HCT116 (cell line): ENCODE results near the gene HAPLN2. TPM values are rescaled to one million over a fixed set of nuclear protein-coding genes. Genes with fewer than 3 reads are reported as not detected.

Experiments used
- ATAC-seq: fragments of 200-7000 bp; cut with Tn5 transposase; 2 replicates; pipeline ENCODE4 v1.9.1; 2020; ENCODE audit warnings: mild to moderate bottlenecking, moderate library complexity
- BruUV-seq: library from RNA; stranded (reverse); fragments of 400-500 nt; replicated peaks from 2 replicates; lab custom pipeline; 2021; lab: Mats Ljungman, UMichigan
- CTCF ChIA-PET: fragments of 300-600 bp; sonication (Branson Sonifier 250); formaldehyde crosslinking; loops from one replicate; lab custom pipeline; 2021; ENCODE audit warnings: antibody characterized with exemption; lab: Charles Lee
- POLR2A ChIA-PET: fragments of 300-600, 350-600 bp; sonication (Branson Sonifier 250); formaldehyde crosslinking; loops from one replicate; lab custom pipeline; 2021; ENCODE audit warnings: antibody characterized with exemption; lab: Charles Lee
- RAD21 ChIA-PET, 2 experiments: fragments of 300-600 bp; sonication (Branson Sonifier 250); formaldehyde crosslinking; loops; one replicate each; lab custom pipeline; 2023; ENCODE audit warnings: low total read pairs in 2 of 2; ENCODE audit not compliant: uncharacterized antibody in 2 of 2, unreplicated experiment in 2 of 2, low non-redundant PET in 1 of 2; lab: Charles Lee
- DNase-seq: peaks from one replicate; pipeline ENCODE4 v3.0.0-alpha.2; 2010; ENCODE audit warnings: low read depth, low spot score
- H2AFZ ChIP-seq: fragments of 200-600 bp; shearing (Covaris generic), sonication (generic); 2 replicates; pipeline ENCODE4 v1.6.1; 2017; ENCODE audit warnings: low read depth, mixed run types, mixed read lengths, antibody characterized with exemption, low read length; ENCODE audit not compliant: poor library complexity, severe bottlenecking
- H3K27ac ChIP-seq: 2 replicates; pipeline ENCODE4 v1.5.1; 2012; ENCODE audit warnings: low read depth, low read length
- H3K27me3 ChIP-seq: fragments of 200-600 bp; sonication (generic); 2 replicates; pipeline ENCODE4 v1.6.1; 2016; ENCODE audit warnings: mixed run types, low read length, mixed read lengths; ENCODE audit not compliant: insufficient read depth
- H3K36me3 ChIP-seq, 2 experiments: fragments of 200-500 bp in 1 of 2; fragments of 200-600 bp in 1 of 2; sonication (Bioruptor generic) in 1 of 2; sonication (generic) in 1 of 2; 2 replicates each; pipeline versions ENCODE4 v1.5.1 to v1.6.1; 2014 to 2016; ENCODE audit warnings: low read length in 2 of 2, inconsistent platforms in 1 of 2, mixed read lengths in 1 of 2, mixed run types in 1 of 2; ENCODE audit not compliant: insufficient read depth in 2 of 2, control insufficient read depth in 1 of 2
- H3K4me1 ChIP-seq, 2 experiments: fragments of 200-600 bp in 1 of 2; sonication (generic) in 1 of 2; 2 replicates each; pipeline versions ENCODE4 v1.5.1 to v1.6.1; 2012 to 2017; ENCODE audit warnings: low read length in 2 of 2, inconsistent platforms in 1 of 2, mild to moderate bottlenecking in 1 of 2, mixed read lengths in 1 of 2, mixed run types in 1 of 2, moderate library complexity in 1 of 2; ENCODE audit not compliant: insufficient read depth in 2 of 2, control insufficient read depth in 1 of 2
- H3K4me2 ChIP-seq: fragments of 200-600 bp; sonication (generic); 2 replicates; pipeline ENCODE4 v1.6.1; 2017; ENCODE audit warnings: mixed run types, low read length, mixed read lengths
- H3K4me3 ChIP-seq, 2 experiments: fragments of 200-600 bp in 1 of 2; sonication (generic) in 1 of 2; replicated peaks in 1 of 2; 2 replicates each; pipeline ENCODE4 v1.5.1; 2011 to 2016; ENCODE audit warnings: low read length in 2 of 2, control low read depth in 1 of 2, low read depth in 1 of 2, mild to moderate bottlenecking in 1 of 2, mixed read lengths in 1 of 2, mixed run types in 1 of 2
- H3K79me2 ChIP-seq: fragments of 200-600 bp; sonication (generic); 2 replicates; pipeline ENCODE4 v1.6.1; 2017; ENCODE audit warnings: mild to moderate bottlenecking, mixed run types, low read length, moderate library complexity, mixed read lengths; ENCODE audit not compliant: insufficient read depth
- H3K9ac ChIP-seq: fragments of 200-600 bp; sonication (generic); 2 replicates; pipeline ENCODE4 v1.6.1; 2016; ENCODE audit warnings: low read length, mixed read lengths
- H3K9me2 ChIP-seq: fragments of 200-600 bp; sonication (generic), shearing (Covaris generic); 2 replicates; pipeline ENCODE4 v1.6.1; 2017; ENCODE audit warnings: mixed run types, mild to moderate bottlenecking, moderate library complexity; ENCODE audit not compliant: insufficient read depth
- H3K9me3 ChIP-seq, 2 experiments: fragments of 200-500 bp in 1 of 2; fragments of 200-600 bp in 1 of 2; sonication (Bioruptor generic) in 1 of 2; sonication (generic) in 1 of 2; 2 replicates each; pipeline ENCODE4 v1.6.1; 2014 to 2017; ENCODE audit warnings: low read length in 2 of 2, mixed read lengths in 2 of 2, inconsistent platforms in 1 of 2, low read depth in 1 of 2, mild to moderate bottlenecking in 1 of 2, mixed run types in 1 of 2, moderate library complexity in 1 of 2; ENCODE audit not compliant: control insufficient read depth in 1 of 2, insufficient read depth in 1 of 2
- H4K20me1 ChIP-seq: fragments of 200-600 bp; sonication (generic), shearing (Covaris generic); 2 replicates; pipeline ENCODE4 v1.6.1; 2017; ENCODE audit warnings: mixed run types, mild to moderate bottlenecking, moderate library complexity; ENCODE audit not compliant: insufficient read depth
- CBX3 ChIP-seq: IDR thresholded peaks from 2 replicates; pipeline ENCODE4 v1.6.1; 2012; ENCODE audit warnings: low read depth
- CEBPB ChIP-seq: IDR thresholded peaks from 2 replicates; pipeline ENCODE4 v1.6.1; 2012; ENCODE audit warnings: low read depth
- EGR1 ChIP-seq: IDR thresholded peaks from 2 replicates; pipeline ENCODE4 v1.6.1; 2012; ENCODE audit warnings: low read depth
- FOSL1 ChIP-seq: IDR thresholded peaks from 2 replicates; pipeline ENCODE4 v1.6.1; 2012; ENCODE audit warnings: low read depth
- JUND ChIP-seq: IDR thresholded peaks from 2 replicates; pipeline ENCODE4 v1.6.1; 2012
- RAD21 ChIP-seq: IDR thresholded peaks from 2 replicates; pipeline ENCODE4 v1.6.1; 2012; ENCODE audit warnings: low read depth, mild to moderate bottlenecking
- SP1 ChIP-seq: IDR thresholded peaks from 2 replicates; pipeline ENCODE4 v1.6.1; 2012; ENCODE audit warnings: low read depth
- ZFX ChIP-seq: fragments of 450-650 bp; IDR thresholded peaks from 2 replicates; pipeline ENCODE4 v1.6.1; 2017
- intact Hi-C: fragments of 100-400 bp; cut with micrococcal nuclease; formaldehyde crosslinking; loops from 2 replicates; pipeline ENCODE4 v1.10.0; 2022
- total RNA-seq: library from RNA; stranded (reverse); gene quantifications from one replicate; pipeline ENCODE4 v1.2.1, GENCODE V29; 2021; ENCODE audit not compliant: unreplicated experiment
- TF ChIP-seq, protein P1 (sequence below), 3 experiments: fragments of 200-600 bp in 1 of 3; sonication (generic) in 1 of 3; IDR thresholded peaks in 2 of 3; conservative IDR thresholded peaks in 1 of 3; 2 replicates each; pipeline ENCODE4 v1.5.1; 2012 to 2017; ENCODE audit warnings: low read depth in 2 of 3, low read length in 2 of 3, antibody characterized with exemption in 1 of 3, borderline replicate concordance in 1 of 3, control low read depth in 1 of 3, mild to moderate bottlenecking in 1 of 3, mixed read lengths in 1 of 3, mixed run types in 1 of 3, moderate library complexity in 1 of 3; ENCODE audit not compliant: insufficient read depth in 1 of 3

The HAPLN2 gene
- total RNA-seq, 1 experiment from 2014 or later, result 0.54 TPM

DNA sequence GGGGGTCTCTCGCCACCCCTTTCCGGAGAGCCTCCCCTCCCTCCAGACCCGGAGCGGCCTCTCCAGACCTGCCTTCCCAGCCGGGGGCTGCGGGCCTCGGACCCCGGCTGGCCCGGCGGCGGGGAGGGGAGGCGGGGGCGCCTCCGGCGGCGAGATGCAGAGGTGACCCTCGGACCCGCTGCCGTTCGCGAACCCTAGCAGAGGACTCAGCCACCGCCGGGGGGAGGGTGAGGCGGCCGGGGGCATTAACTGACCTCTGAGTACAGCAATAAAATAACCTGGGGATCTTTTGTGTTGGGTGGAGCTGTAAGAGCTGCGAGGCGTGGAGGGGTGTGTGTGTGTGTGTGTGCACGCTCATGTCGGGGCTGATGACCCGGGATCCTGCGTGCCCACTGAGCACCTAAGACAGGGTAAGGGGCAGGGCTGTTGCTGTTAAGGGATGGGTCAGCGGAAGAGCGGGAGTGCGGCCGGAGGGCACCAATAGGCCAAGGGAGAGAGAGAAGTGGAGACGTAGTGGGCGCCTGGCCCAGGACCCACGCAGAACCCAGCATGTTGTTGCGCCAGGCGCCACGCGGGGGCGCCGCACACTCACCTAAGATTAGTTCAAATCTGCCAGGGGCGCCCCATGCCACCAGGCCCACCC lies 6.3 kb downstream of the HAPLN2 start:
- CTCF ChIA-PET, result interaction anchor here (0.6 to 2.4 kb wide), 4 partner anchors 51 to 80 kb away, joined by 3 to 27 read pairs (median 4); partner anchors contain the start of genes CRABP2 and NES
- Histone ChIP-seq H3K27me3 (no peaks in the 10 kb centered on the region), H3K4me3 (peak overlapping the region; percentile 33 to 46), H3K27ac (no peak overlapping the region), H3K4me2 (peak overlapping the region; percentile 74), H3K9me3 (no peaks in the 10 kb centered on the region), H2AFZ (no peak overlapping the region), H3K9me2 (no peaks in the 10 kb centered on the region), H3K79me2 (no peaks in the 10 kb centered on the region), H3K4me1 (peaks cover 3 to 7% of the 10 kb centered on the region in 2 experiments; a peak in 2 of 4 replicates), H4K20me1 (no peaks in the 10 kb centered on the region), H3K36me3 (no peaks in the 10 kb centered on the region), H3K9ac (peak overlapping the region; percentile 25; the same call in 1 of the 2 replicates)
- BruUV-seq, result no TSS peak
- POLR2A ChIA-PET, result no interaction called here
- no peak for DNase-seq
- RAD21 ChIA-PET, result interaction anchor here in 1 of 2 experiments (1.3 kb wide), 1 partner anchor 59 kb away, joined by 3 read pairs; no protein-coding TSS in a partner anchor
- intact Hi-C loops, result loop anchor here (1.0 to 10.0 kb wide), 3 partner anchors 23 to 299 kb away; partner anchors contain the start of gene LRRC71
- peak; percentile 80 for ATAC-seq
- TF ChIP-seq, protein P1, sequence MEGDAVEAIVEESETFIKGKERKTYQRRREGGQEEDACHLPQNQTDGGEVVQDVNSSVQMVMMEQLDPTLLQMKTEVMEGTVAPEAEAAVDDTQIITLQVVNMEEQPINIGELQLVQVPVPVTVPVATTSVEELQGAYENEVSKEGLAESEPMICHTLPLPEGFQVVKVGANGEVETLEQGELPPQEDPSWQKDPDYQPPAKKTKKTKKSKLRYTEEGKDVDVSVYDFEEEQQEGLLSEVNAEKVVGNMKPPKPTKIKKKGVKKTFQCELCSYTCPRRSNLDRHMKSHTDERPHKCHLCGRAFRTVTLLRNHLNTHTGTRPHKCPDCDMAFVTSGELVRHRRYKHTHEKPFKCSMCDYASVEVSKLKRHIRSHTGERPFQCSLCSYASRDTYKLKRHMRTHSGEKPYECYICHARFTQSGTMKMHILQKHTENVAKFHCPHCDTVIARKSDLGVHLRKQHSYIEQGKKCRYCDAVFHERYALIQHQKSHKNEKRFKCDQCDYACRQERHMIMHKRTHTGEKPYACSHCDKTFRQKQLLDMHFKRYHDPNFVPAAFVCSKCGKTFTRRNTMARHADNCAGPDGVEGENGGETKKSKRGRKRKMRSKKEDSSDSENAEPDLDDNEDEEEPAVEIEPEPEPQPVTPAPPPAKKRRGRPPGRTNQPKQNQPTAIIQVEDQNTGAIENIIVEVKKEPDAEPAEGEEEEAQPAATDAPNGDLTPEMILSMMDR (IDR thresholded peaks at IDR 0.05 in 2 of 3, conservative IDR thresholded peaks at IDR 0.05 in 1 of 3; ENCODE audit: borderline replicate concordance in 1 of 3, insufficient read depth in 1 of 3, low read depth in 2 of 3, low read length in 2 of 3), result peak; percentile 68 to 91 (median 84); a peak in 5 of 6 replicates
- TF ChIP-seq CBX3 (no peak), RAD21 (peak; percentile 73)

DNA sequence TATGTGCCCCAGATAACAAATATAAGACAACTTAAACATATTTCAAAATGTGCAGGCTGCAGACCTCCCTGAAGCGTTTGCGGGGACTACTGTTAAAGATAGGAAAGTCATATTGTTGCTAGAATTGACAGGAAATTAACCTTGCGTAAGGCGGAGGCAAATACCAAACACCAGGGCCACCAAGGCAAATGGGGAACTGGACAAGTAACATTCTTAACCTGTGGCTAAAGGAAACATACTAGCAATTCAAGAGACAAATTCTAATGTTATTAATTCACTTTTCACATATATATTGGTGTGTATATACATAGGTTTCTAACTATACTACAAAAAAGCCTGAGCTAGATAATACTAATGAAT lies 6.8 kb downstream of the HAPLN2 start:
- no peaks in the 10 kb centered on the region for H3K9me2 ChIP-seq
- ChIA-PET POLR2A (interaction anchor here (1.6 kb wide), 1 partner anchor 56 kb away, joined by 4 read pairs; no protein-coding TSS in a partner anchor), CTCF (interaction anchor here (0.6 to 5.5 kb wide), 9 partner anchors 14 to 264 kb away, joined by 3 to 33 read pairs (median 6); partner anchors contain the start of genes BCAN, CRABP2 and NES), RAD21 (interaction anchor here in 1 of 2 experiments (1.3 kb wide), 1 partner anchor 59 kb away, joined by 3 read pairs; no protein-coding TSS in a partner anchor)
- H3K79me2 ChIP-seq, result no peaks in the 10 kb centered on the region
- no peak for TF ChIP-seq RAD21
- TF ChIP-seq SP1, result no peak
- TF ChIP-seq FOSL1, result no peak
- TF ChIP-seq, protein P1 (IDR thresholded peaks at IDR 0.05 in 2 of 3, conservative IDR thresholded peaks at IDR 0.05 in 1 of 3; ENCODE audit: borderline replicate concordance in 1 of 3, insufficient read depth in 1 of 3, low read depth in 2 of 3, low read length in 2 of 3), result no peak
- TF ChIP-seq ZFX, result no peak
- TF ChIP-seq EGR1, result no peak
- no peak for TF ChIP-seq JUND
- TF ChIP-seq CEBPB, result no peak
- no peak overlapping the region for H2AFZ ChIP-seq
- H3K27ac ChIP-seq, result no peak overlapping the region
- BruUV-seq, result no TSS peak
- H3K36me3 ChIP-seq, result no peaks in the 10 kb centered on the region
- no peaks in the 10 kb centered on the region for H4K20me1 ChIP-seq
- no peak overlapping the region for H3K9ac ChIP-seq
- intact Hi-C loops, result loop anchor here (1.0 to 10.0 kb wide), 2 partner anchors 52 to 299 kb away; partner anchors contain the start of gene LRRC71
- no peaks in the 10 kb centered on the region for H3K27me3 ChIP-seq
- no peak for DNase-seq
- peaks cover 3 to 7% of the 10 kb centered on the region in 2 experiments; a peak in 2 of 4 replicates for H3K4me1 ChIP-seq
- peak; percentile 10; the same call in 1 of the 2 replicates for ATAC-seq
- H3K4me3 ChIP-seq, result no peak overlapping the region
- H3K9me3 ChIP-seq, result no peaks in the 10 kb centered on the region
- peak overlapping the region; percentile 74 for H3K4me2 ChIP-seq
